ENCODE measurements around the gene SEMA4A. TPM values are rescaled to one million over a fixed set of nuclear protein-coding genes. Genes with fewer than 3 reads are reported as not detected.
A peak's percentile ranks its signal among the peaks of the same experiment; 100 is the strongest.
"Not testable (repeated sequence)": the region's sequence is repeated elsewhere in the genome, so short reads cannot be mapped to it uniquely, and the experiment has no call there.

SEMA4A gene
- polyA plus RNA-seq, 4 donors: 18.2 to 27.1 (median 21.5) TPM

DNA sequence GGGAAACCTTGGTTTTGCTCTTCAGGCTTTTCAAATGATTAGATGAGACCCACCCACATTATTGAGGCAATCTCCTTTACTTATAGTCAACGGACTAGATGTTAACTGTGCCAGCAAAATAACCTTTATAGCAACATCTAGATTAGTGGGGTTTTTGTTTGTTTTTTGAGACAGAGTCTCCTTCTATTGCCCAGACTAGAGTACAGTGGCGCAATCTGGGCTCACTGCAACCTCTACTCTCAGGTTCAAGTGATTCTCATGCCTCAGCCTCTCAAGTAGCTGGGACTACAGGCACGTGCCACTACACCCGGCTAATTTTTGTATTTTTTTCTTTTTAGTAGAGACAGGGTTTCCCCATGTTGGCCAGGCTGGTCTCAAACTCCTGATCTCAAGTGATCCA, 36.9 kb downstream of the SEMA4A start:
- DNase-seq (ENCODE audit: low read depth in 4 of 4, low spot score in 3 of 4): not testable (repeated sequence)

DNA sequence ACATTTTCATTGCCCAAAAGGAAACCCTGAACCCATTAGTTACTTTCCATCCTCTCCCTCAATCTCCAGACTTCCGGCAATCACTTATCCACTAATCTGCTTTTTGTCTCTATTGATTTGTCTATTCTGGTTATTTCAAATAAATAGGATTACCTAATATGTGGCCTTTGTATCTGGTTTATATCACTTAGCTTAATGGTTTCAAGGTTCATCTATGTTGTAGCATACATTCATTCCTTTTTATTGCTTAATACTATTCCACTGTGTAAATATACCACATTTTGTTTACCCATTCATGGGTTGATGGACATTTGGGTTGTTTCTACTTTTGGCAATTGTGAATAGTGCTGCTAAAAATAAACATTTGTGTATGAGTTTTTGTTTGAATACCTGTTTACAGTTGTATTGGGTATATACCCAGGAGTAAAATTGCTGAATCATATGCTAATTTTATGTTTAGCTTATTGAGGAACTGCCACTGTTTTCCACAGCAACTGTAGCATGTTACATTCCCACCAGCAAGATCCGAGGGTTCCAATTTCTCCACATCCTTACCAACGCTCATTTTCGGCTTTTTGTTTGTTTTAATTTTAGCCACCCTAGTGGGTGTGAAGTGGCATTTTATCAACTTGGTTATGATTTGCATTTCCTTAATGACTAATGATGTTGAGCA, 38.0 kb downstream of the SEMA4A start:
- no peak for DNase-seq (ENCODE audit: low read depth in 4 of 4, low spot score in 3 of 4)

DNA sequence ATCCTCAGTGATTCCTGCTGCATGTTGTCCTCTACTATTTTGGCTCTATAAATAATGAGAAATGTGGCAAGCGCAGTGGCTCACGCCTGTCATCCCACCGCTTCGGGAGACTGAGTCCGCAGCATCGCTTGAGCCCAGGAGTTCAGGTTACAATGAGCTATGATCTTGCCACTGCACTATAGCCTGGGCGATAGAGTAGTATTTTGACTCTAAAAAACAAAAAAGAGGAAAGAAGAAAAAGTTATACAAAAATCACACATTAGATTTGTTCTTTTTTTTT, 39.8 kb downstream of the SEMA4A start:
- DNase-seq (ENCODE audit: low read depth in 4 of 4, low spot score in 3 of 4): no peak

- DNase-seq (ENCODE audit: low read depth in 4 of 4, low spot score in 3 of 4): peak; percentile 97 to 99 (median 98)
Measured at GRCh38 chr1:156193488-156194299, 40.3 kb downstream of the SEMA4A start, which contains the start of gene SLC25A44. Gene SLC25A44, plus strand, starts transcription at chr1:156194104. Its CDS starts 5,744 bp downstream, at chr1:156199848.

GRCh38 chr1:156194300-156194652, 40.9 kb downstream of the SEMA4A start:
- DNase-seq (ENCODE audit: low read depth in 4 of 4, low spot score in 3 of 4): no peak

DNA sequence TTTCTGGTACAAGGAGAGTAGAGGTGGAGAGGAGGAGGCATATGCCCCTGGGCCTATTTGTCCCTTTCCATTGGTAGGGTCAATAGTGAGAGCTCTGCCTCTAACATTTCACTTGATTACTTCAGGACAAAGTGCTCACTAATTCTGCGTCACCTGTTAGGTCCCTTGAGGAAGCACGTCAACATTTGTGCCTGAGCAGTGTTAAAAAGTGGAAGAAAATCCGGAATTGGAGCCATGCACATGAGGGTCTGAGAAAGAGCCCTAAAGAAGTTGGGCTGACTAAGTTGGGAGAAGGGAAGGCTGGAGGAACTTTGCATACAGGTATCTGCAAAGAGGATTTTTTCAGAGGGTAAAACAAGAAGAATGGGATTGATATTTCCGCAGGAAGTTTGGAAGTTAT, 42.5 kb downstream of the SEMA4A start:
- no peak for DNase-seq (ENCODE audit: low read depth in 4 of 4, low spot score in 3 of 4)

GRCh38 chr1:156196445-156196844, 43.1 kb downstream of the SEMA4A start:
- DNase-seq (ENCODE audit: low read depth in 4 of 4, low spot score in 3 of 4): no peak

GRCh38 chr1:156198831-156199349, 45.5 kb downstream of the SEMA4A start:
- no peak for DNase-seq (ENCODE audit: low read depth in 4 of 4, low spot score in 3 of 4)

- no peak for DNase-seq (ENCODE audit: low read depth in 4 of 4, low spot score in 3 of 4)
Measured at GRCh38 chr1:156200044-156200443, 46.7 kb downstream of the SEMA4A start.

DNA sequence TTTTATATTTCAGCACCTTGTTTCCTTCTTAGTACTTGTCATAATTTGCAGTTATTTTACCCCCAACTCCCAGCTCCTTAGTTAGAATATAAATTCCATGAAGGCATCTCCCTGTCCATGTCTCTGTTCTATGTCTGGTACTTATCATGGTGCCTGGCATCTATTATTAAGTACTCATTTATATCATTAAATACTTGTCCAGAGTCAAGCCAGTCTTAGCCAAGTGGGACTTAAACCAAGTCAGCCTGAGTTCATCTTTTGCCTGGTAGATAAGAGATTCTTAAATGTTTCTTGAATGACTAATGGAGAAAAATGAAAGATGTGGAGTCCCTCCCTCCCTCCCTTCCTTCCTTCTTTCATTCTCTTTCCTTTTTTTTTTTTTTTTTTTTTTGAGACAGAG, 49.9 kb downstream of the SEMA4A start:
- no peak for DNase-seq (ENCODE audit: low read depth in 4 of 4, low spot score in 3 of 4)

DNA sequence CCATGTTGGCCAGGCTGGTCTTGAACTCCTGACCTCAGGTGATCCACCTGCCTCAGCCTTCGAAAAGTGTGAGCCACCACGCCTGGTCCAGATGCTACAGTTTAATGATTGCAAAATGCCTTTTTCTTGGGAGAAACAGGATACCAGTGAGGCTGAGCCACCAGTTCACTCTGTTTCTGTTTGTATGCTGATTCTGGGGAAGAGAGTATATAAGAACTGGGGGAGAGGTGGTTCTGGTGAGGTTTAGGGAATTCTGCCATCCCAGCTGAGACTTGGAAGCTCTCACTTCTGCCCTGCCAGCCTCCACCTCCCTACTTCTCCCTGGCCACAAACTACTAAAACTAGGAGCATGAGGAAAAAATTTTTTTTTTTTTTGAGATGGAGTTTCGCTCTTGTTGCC, 51.3 kb downstream of the SEMA4A start:
- no peak for DNase-seq (ENCODE audit: low read depth in 4 of 4, low spot score in 3 of 4)

GRCh38 chr1:156211243-156211642, 57.9 kb downstream of the SEMA4A start:
- no peak for DNase-seq (ENCODE audit: low read depth in 4 of 4, low spot score in 3 of 4)

DNA sequence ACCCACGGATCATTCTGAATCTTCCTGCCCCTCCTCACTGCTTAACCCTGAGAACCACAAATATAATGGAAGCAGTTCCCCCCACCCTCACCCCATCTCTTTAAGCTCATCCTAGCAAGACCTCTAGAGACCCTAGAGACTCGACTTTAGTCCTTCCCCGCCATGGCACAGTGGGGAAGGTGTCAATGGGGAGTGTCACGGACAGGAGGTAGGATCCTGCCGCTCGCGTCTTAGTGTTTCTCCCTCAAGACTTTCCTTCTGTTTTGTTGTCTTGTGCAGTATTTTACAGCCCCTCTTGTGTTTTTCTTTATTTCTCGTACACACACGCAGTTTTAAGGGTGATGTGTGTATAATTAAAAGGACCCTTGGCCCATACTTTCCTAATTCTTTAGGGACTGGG, 58.7 kb downstream of the SEMA4A start:
- DNase-seq (ENCODE audit: low read depth in 4 of 4, low spot score in 3 of 4): no peak

- peak; percentile 94 to 96 (median 94) for DNase-seq (ENCODE audit: low read depth in 4 of 4, low spot score in 3 of 4)
Measured at GRCh38 chr1:156212833-156213643, 59.7 kb downstream of the SEMA4A start, which contains the start of gene PMF1. Gene PMF1, plus strand, starts transcription at chr1:156213007. Its CDS starts 9 bp downstream, at chr1:156213016.

DNA sequence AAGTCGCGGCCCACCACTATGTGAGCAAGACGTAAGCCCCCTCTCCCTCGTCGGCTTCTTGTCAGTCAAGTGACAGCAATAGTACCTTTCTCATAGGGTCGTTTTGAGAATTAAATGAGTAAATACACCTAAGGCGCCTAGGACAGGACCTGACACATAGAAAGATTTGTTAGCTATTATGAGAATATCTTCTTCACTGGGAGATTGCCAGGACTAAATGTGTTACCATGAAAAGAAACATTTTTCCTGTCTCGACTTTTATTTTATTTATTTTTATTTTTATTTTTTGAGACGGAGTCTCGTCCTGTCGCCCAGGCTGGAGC, 60.2 kb downstream of the SEMA4A start:
- DNase-seq (ENCODE audit: low read depth in 4 of 4, low spot score in 3 of 4): no peak

GRCh38 chr1:156214024-156214748, 60.8 kb downstream of the SEMA4A start:
- DNase-seq (ENCODE audit: low read depth in 4 of 4, low spot score in 3 of 4): no peak

GRCh38 chr1:156216361-156217086, 63.1 kb downstream of the SEMA4A start:
- not testable (repeated sequence) for DNase-seq (ENCODE audit: low read depth in 4 of 4, low spot score in 3 of 4)

GRCh38 chr1:156217871-156218270, 64.5 kb downstream of the SEMA4A start:
- no peak for DNase-seq (ENCODE audit: low read depth in 4 of 4, low spot score in 3 of 4)

GRCh38 chr1:156220226-156220625, 66.8 kb downstream of the SEMA4A start:
- DNase-seq (ENCODE audit: low read depth in 4 of 4, low spot score in 3 of 4): no peak

Data from right renal pelvis (tissue), 4 donors.